Endothelial cell (in vitro differentiated cells): ENCODE data around the gene SLC31A1. TPM values are rescaled to one million over a fixed set of nuclear protein-coding genes. Genes with fewer than 3 reads are reported as not detected.
"Not testable (repeated sequence)": the region's sequence is repeated elsewhere in the genome, so short reads cannot be mapped to it uniquely, and the experiment has no call there.

Experiments
- DNase-seq: peaks from one replicate; pipeline ENCODE4 v3.0.0; 2021; ENCODE audit warnings: low spot score
- H3K27ac Mint-ChIP-seq: one replicate; pipeline ENCODE4 v1.8.0; 2021; ENCODE audit warnings: mixed read lengths, inconsistent platforms; ENCODE audit not compliant: unreplicated experiment
- H3K27me3 Mint-ChIP-seq: one replicate; pipeline ENCODE4 v1.8.0; 2021; ENCODE audit warnings: mild to moderate bottlenecking, moderate library complexity, mixed read lengths, inconsistent platforms; ENCODE audit not compliant: unreplicated experiment
- H3K36me3 Mint-ChIP-seq: one replicate; pipeline ENCODE4 v1.8.0; 2021; ENCODE audit warnings: mild to moderate bottlenecking, low read depth, mixed read lengths, inconsistent platforms; ENCODE audit not compliant: unreplicated experiment
- H3K4me1 Mint-ChIP-seq: one replicate; pipeline ENCODE4 v1.8.0; 2021; ENCODE audit warnings: mild to moderate bottlenecking, mixed read lengths, inconsistent platforms; ENCODE audit not compliant: unreplicated experiment
- H3K4me3 Mint-ChIP-seq: one replicate; pipeline ENCODE4 v1.8.0; 2021; ENCODE audit warnings: mild to moderate bottlenecking, mixed read lengths, inconsistent platforms; ENCODE audit not compliant: unreplicated experiment
- H3K9me3 Mint-ChIP-seq: one replicate; pipeline ENCODE4 v1.8.0; 2021; ENCODE audit warnings: mixed read lengths, inconsistent platforms; ENCODE audit not compliant: unreplicated experiment
- CTCF ChIP-seq: fragments of 200-600 bp; sonication (generic); IDR thresholded peaks from one replicate; pipeline ENCODE4 v1.5.0; 2021; ENCODE audit warnings: antibody characterized with exemption; ENCODE audit not compliant: unreplicated experiment
- total RNA-seq: library from RNA; stranded (reverse); fragmentation: NEBNext Ultra II Directional; extraction: Animal tissue kit (Norgen Biotek cat#: 25700); gene quantifications from one replicate; pipeline ENCODE4 v1.2.1, GENCODE V29; 2021; ENCODE audit not compliant: unreplicated experiment

The SLC31A1 gene
- total RNA-seq, 1 donor from 2014 or later = 23.2 TPM

GRCh38 chr9:113246928-113247327 lies 25.6 kb downstream of the SLC31A1 start:
- Mint-ChIP-seq H3K4me3 (no peak overlapping the region), H3K36me3 (peaks cover 3% of the 10 kb centered on the region), H3K27ac (no peak overlapping the region), H3K27me3 (no peaks in the 10 kb centered on the region), H3K9me3 (no peaks in the 10 kb centered on the region), H3K4me1 (no peaks in the 10 kb centered on the region)
- DNase-seq = no peak
- TF ChIP-seq CTCF = no peak

DNA sequence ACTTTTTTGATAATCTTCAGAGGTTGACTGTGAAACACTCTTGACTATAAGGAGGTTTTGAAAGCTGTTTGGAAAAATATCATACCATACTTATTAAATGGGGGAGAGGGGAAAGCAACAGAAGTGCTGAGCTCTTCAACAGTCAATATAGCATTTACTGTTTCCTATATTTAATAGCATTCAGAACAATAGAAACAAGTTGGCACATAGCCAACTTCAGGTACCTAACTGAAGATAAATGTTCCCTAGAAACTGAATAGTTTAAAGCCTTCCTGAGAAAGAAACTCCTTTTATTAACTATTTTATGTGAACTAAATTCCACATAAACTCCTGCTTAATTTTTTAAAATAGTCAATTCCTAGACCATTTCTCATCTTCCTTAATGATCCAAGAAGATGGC lies 26.3 kb downstream of the SLC31A1 start:
- DNase-seq = no peak
- no peak overlapping the region for H3K4me3 Mint-ChIP-seq
- no peak overlapping the region for H3K27ac Mint-ChIP-seq
- H3K27me3 Mint-ChIP-seq = no peaks in the 10 kb centered on the region
- no peak for TF ChIP-seq CTCF
- H3K36me3 Mint-ChIP-seq = peaks cover 3% of the 10 kb centered on the region
- no peaks in the 10 kb centered on the region for H3K4me1 Mint-ChIP-seq
- H3K9me3 Mint-ChIP-seq = no peaks in the 10 kb centered on the region

- H3K36me3 Mint-ChIP-seq, H3K4me1 Mint-ChIP-seq, H3K27ac Mint-ChIP-seq, H3K27me3 Mint-ChIP-seq, H3K9me3 Mint-ChIP-seq, H3K4me3 Mint-ChIP-seq, DNase-seq: not testable (repeated sequence)
These were observed 28.3 kb downstream of the SLC31A1 start for GRCh38 chr9:113249661-113250060.

DNA sequence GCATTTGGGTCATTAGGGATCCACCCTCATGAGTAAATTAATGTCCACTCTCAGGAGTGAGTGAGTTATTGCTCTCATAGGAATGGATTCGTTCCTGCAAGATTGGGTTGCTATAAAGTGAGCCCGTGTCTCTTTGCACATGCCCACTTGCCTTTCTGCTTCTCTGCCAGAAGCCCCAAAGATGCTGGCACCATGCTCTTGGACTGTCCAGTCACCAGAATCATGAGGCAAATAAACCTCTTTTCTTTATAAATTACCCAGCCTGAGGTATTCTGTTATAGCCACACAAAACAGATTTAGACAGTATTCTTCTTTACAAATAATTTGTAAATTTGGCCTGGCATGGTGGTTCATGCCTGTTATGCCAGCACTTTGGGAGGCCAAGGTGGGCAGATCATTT lies 29.5 kb downstream of the SLC31A1 start:
- H3K27me3 Mint-ChIP-seq = no peaks in the 10 kb centered on the region
- no peak for TF ChIP-seq CTCF
- peaks cover 3% of the 10 kb centered on the region for H3K36me3 Mint-ChIP-seq
- H3K4me3 Mint-ChIP-seq = no peak overlapping the region
- no peaks in the 10 kb centered on the region for H3K4me1 Mint-ChIP-seq
- DNase-seq = no peak
- H3K27ac Mint-ChIP-seq = no peak overlapping the region
- H3K9me3 Mint-ChIP-seq = no peaks in the 10 kb centered on the region

DNA sequence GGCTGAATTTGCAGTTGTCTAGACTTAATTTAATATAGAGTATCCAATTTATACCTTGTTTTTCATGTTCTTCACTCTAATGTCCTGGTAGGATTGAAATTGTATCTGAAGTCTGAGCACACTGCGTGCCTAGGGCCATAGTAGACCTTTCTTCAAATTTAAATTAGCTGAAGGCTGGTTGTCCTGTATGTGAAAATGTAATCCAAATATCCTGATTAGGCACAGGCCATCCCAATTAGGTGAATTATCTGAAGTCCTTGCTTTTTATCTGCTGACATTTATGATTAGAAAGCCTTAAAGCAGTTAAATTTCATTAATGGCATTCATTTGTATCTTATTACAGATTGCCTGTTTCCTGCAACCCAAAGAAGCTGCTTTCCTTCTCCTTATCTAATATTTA lies 33.6 kb downstream of the SLC31A1 start:
- H3K27ac Mint-ChIP-seq = no peak overlapping the region
- no peak for DNase-seq
- peaks cover 5% of the 10 kb centered on the region for H3K36me3 Mint-ChIP-seq
- peaks cover 1% of the 10 kb centered on the region for H3K27me3 Mint-ChIP-seq
- H3K9me3 Mint-ChIP-seq = no peaks in the 10 kb centered on the region
- H3K4me1 Mint-ChIP-seq = no peaks in the 10 kb centered on the region
- no peak for TF ChIP-seq CTCF
- H3K4me3 Mint-ChIP-seq = no peak overlapping the region

GRCh38 chr9:113255438-113255837 lies 34.1 kb downstream of the SLC31A1 start:
- Mint-ChIP-seq H3K4me1 (no peaks in the 10 kb centered on the region), H3K4me3 (no peak overlapping the region), H3K27me3 (peaks cover 1% of the 10 kb centered on the region), H3K36me3 (peaks cover 5% of the 10 kb centered on the region), H3K9me3 (no peaks in the 10 kb centered on the region), H3K27ac (no peak overlapping the region)
- no peak for DNase-seq
- no peak for TF ChIP-seq CTCF
